KOPT-K1 (cell line): ENCODE results near the gene ABCA3.

Source experiments
- H3K27ac ChIP-seq: fragments of 200-600 bp; sonication (generic); 2 replicates; pipeline ENCODE4 v1.5.1; 2016; ENCODE audit warnings: antibody characterized with exemption, mild to moderate bottlenecking, low read depth, low read length; ENCODE audit not compliant: poor library complexity, severe bottlenecking
- H3K36me3 ChIP-seq: fragments of 200-600 bp; sonication (generic); 2 replicates; pipeline ENCODE4 v1.5.1; 2017; ENCODE audit warnings: antibody characterized with exemption, mild to moderate bottlenecking, low read length, moderate library complexity; ENCODE audit not compliant: insufficient read depth
- H3K9me3 ChIP-seq: fragments of 200-600 bp; sonication (generic); 2 replicates; pipeline ENCODE4 v1.5.1; 2017; ENCODE audit warnings: antibody characterized with exemption, low read length, mild to moderate bottlenecking; ENCODE audit not compliant: insufficient read depth, poor library complexity, severe bottlenecking

ABCA3 gene

DNA sequence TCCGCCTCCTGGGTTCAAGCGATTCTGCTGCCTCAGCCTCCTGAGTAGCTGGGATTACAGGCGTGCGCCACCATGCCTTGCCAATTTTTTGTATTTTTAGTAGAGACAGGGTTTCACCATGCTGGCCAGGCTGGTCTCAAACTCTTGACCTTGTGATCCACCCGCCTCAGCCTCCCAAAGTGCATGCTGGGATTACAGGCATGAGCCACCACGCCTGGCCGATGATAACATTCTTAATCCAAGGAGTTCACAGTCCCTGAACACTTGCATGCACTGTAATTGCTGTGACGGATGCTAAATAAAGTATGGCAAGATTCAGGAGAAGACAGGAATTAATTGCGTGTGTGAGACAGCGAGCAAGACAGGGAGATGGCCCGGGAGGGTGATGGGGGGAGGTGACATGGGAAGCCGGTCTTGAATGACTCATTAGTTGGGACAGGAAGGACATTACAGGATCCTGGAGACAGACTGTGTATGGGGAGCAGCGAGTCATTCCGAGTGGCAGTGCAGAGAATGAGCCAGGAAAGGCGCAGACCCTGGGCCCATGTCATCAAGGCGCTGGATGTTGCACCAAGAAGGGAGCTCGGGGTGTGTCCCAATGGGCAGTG is 6.7 kb downstream of the ABCA3 start:
- Histone ChIP-seq H3K9me3 (no peaks in the 10 kb centered on the region), H3K27ac (no peak overlapping the region), H3K36me3 (no peaks in the 10 kb centered on the region)

DNA sequence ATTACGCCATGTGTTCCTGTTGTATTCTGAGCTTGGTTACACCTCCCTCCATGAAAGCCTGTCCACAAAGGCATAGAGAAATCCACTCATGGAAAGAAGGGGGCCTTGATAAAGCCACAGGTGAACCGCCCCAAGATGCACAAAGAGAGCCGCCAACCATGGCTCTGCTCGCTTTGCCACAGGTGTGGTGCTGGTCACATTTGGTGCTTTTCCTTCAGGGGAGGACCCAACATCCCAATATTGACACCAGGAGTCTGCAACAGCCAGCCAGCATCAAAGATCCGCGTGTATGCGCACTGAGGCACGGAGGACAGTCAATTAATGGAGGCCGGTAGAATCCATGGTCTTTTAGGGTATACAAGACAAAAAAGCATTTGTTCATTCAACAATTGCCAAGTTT is 7.3 kb downstream of the ABCA3 start:
- Histone ChIP-seq H3K27ac (no peak overlapping the region), H3K36me3 (no peaks in the 10 kb centered on the region), H3K9me3 (no peaks in the 10 kb centered on the region)

DNA sequence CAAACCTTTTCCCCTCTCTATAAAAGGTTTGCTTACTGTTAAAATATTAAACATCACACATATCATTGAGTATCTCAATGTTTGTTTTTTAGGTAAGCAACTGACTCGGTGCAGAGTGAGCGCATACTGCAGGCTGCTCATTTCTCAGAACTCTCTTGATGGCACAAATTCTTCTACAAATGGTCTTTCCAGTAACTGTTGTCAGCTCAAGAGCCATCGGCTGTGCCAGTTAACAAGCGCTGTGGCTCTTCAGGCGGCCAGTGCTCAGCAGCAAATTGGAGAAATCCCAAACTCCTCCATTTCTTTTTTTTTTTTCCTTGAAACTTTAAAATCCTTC is 8.6 kb downstream of the ABCA3 start:
- no peaks in the 10 kb centered on the region for H3K36me3 ChIP-seq
- no peak overlapping the region for H3K27ac ChIP-seq
- H3K9me3 ChIP-seq: no peaks in the 10 kb centered on the region

DNA sequence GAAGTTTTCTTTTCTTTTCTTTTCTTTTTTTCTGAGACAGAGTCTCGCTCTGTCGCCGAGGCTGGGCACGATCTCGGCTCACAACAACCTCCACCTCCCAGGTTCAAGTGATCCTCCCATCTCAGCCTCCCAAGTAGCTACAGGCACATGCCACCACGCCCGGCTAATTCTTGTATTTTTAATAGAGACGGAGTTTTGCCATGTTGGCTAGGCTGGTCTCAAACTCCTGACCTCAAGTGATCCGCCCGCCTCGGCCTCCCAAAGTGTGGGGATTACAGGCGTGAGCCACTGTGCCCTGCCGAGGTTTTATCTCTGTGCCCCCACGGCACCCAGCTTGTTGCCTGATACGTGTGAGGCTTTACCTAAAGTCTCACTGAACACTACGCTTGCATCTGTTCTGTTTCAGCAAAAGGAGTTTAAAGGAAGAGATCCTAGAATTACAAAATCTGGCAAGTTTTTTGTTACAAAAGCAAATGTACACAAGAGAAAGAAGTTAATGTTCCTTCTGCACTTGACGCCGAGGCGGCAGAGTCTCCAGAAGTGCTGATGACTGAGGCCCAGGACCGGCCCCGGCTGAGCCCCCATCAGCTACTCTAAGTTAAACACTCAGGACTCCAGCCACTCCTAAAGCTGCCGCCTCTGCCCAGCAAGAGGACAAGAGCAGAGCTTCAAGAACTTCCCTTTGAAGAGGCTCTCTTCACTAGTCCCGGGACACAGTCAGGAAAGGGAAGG is 9.2 kb downstream of the ABCA3 start:
- H3K36me3 ChIP-seq: no peaks in the 10 kb centered on the region
- H3K27ac ChIP-seq: no peak overlapping the region
- H3K9me3 ChIP-seq: no peaks in the 10 kb centered on the region

DNA sequence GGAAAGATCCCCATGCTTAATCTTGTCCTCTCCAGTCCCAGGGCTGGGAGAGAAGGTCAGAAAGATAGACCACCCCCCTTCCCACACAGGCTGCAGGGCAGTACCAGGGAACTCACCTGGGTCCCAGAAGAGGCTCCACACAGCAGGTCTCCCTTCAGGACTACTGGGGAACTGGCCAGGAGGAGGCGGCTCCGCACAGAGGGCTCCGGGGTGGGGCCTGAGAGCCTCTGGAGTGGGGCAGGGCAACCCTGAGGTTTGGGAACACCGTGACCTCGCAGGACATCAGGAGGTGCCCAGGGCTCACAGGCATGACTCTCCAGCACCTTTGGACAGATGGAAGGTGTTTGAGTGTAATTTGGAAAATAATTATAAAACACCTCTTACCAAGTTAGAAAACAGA is 11.0 kb downstream of the ABCA3 start:
- Histone ChIP-seq H3K27ac (no peak overlapping the region), H3K9me3 (no peaks in the 10 kb centered on the region), H3K36me3 (no peaks in the 10 kb centered on the region)

DNA sequence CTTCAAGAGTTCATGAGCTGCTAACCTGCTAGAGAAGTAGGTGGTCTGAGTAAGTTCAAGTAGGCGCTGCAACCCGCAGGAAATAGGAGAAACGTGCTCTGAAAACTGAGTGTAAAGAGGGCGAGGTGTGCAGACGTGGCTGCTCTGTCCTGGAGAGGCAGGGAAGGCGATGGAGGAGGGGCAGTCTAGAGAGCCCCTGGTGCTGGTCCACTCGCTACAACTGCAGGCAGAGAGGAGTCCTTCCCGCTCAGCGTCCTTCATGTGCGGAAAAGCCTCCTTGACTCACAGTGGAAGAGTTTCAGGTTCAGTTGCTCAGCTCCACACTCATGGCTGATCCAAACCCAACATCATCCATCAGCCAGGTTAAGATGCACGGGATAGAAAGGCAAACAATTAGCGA is 12.1 kb downstream of the ABCA3 start:
- H3K9me3 ChIP-seq: no peaks in the 10 kb centered on the region
- H3K36me3 ChIP-seq: no peaks in the 10 kb centered on the region

DNA sequence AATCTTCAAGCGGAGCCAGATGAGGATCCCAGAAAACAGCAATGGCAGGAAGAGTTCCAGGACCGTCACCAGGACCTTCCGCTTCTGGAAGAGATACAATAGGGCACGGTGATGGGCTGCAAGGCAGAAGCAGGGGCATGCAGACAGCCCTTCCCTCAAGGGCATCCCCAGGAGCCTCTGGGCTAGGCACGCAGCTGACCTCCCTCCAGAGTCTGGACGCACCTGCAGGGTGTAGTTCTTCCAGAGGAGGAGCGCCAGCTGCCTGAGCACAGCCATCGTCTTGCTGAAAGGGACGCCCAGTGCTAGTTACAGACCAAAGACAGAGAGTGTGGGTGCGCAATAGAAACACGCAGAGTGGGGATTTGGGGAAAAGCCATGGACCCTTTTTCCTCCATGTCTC is 14.3 kb downstream of the ABCA3 start:
- Histone ChIP-seq H3K27ac (no peak overlapping the region), H3K9me3 (no peaks in the 10 kb centered on the region), H3K36me3 (no peaks in the 10 kb centered on the region)

More for the DNA sequence above, 12.1 kb downstream of the ABCA3 start:
- H3K27ac ChIP-seq: no peak overlapping the region

DNA sequence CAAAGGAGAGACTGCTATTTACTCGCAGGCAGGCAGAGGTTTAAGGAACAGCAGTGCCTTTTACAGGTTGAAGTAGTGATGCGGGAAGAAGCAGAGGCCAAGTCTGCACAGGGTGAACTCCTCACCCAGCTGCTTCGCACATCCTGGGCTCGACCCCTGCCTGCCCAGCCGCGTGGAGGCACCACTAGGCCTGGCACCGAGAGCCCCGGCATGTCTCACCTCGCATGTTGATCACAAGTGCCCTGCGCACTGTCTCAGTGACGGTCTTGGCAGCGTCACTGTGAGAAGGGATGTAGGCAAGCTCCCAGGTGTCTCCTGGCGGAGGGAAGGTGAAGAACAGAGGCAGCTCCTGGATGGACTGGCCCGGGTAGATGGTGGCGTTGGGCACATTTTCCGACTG is 14.7 kb downstream of the ABCA3 start:
- Histone ChIP-seq H3K36me3 (no peaks in the 10 kb centered on the region), H3K27ac (no peak overlapping the region), H3K9me3 (no peaks in the 10 kb centered on the region)

DNA sequence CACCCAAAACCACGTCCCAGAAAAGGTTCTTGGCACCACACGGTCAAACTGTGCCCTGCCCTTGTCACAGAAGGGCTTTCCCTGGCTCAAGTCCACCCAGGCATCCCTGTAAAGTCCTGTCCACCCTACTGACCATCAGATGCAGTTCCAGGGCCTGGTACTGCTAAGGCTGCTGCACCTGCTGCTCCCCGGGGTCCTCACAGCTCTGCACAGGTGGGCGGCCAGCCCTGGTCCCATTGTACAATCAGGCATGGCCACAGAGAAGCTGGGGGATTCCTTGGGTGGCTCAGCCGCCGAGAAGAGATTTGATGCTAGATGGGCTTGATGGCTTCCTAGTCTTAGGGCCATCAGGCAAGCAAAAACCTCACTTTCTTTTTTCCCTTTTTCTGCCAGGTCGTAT is 15.3 kb downstream of the ABCA3 start:
- Histone ChIP-seq H3K36me3 (no peaks in the 10 kb centered on the region), H3K9me3 (no peaks in the 10 kb centered on the region), H3K27ac (no peak overlapping the region)

DNA sequence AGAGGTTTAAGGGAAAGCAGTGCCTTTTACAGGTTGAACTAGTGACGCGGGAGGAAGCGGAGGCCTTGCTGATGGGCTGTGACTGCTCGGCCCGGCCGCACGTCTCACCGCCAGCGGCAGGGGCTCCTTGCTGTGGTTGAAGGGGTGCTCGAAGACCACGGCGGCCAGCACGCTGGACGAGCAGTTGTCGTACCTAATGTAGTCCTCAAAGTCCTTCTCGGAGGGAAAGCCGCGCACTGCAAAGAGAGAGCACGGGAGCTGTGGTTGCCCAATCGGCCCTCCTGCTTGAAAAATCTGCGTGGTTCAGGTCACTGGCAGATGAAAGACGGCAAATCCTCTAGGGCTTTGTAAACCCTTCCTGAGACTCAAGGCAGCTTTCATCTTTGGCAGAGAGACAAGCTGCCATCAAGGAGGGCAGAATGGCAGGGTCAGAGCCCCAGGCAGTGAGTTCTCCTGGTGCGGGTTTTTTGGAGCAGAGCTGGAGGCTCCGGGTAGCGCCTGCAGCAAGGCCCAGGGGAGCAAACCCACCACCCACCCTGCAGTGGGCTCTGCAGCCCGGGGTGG is 16.1 kb downstream of the ABCA3 start:
- Histone ChIP-seq H3K36me3 (no peaks in the 10 kb centered on the region), H3K27ac (no peak overlapping the region), H3K9me3 (no peaks in the 10 kb centered on the region)

DNA sequence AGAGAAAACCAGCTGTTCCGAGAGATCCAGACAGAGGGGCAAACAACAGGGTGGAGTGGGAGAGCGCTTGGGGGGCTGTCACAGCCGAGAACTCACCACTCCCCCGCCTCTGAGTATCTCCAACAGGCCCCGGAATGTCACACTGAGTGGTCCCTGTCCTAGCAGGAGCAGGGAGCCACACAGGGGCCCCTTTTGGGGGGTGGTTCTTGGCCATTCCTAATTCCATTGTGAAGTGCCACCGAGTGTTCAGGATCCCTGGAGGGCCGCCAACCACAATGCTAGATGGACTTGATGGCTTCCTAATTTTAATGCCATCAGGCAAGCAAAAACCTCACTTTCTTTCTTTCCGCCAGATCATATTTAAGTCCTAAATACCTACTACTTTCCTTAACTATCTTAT is 16.8 kb downstream of the ABCA3 start:
- Histone ChIP-seq H3K9me3 (no peaks in the 10 kb centered on the region), H3K27ac (no peak overlapping the region), H3K36me3 (no peaks in the 10 kb centered on the region)

DNA sequence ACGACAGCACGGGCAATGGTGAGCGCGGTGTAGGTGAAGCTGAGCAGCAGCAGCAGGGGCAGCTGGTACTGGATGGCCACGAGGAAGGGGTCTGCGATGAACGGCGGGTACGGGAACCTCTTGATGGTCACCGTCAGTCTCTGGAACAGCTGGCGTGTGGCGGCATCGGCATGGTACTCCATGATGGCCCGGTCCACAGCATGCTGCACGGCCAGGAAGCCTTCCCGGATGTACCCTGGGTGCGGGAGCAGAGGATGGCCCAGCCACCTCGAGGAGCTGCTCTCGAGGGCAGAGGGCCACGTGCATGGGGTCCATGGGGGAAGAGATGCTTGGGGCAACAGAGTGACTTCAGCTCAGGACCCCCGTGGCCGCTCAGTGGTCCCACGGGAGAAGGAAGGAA is 20.9 kb downstream of the ABCA3 start:
- H3K27ac ChIP-seq: no peak overlapping the region
- no peaks in the 10 kb centered on the region for H3K9me3 ChIP-seq
- no peaks in the 10 kb centered on the region for H3K36me3 ChIP-seq

DNA sequence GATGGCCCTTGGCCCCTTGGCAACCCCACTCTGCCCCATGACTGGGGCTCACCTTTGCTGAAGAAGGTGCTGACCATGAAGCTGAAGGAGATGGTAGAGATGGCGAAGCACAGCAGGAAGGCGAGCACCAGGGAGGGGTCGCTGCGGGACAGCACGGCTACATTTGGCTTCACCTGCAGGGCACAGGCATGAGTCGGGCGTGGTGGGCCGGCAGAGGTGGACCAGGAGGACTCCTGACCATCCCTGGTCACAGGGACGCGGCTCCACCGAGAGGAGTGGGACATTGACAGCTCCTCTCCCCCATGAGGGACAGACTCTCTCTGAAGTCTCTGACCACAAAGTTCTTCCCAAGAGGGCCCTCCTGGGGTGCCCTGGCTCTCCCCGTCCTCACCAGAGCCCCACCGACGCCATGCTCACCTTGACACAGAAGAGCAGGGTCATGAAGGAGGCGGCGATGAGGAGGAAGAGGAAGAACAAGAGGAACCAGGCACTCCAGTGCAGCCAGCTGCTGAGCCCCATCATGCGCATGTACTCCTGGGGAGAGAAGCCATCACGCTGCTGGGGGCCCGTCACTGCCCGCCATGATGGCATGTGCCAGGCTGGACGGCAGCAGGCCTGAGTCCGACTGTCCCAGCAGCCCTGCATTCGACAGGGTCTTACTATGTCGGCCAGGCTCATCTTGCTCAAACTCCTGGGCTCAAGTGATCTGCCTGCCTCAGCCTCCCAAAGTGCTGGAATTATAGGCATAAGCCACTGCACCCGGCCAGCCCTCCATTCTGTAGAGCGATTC is 23.1 kb downstream of the ABCA3 start:
- H3K36me3 ChIP-seq: no peaks in the 10 kb centered on the region
- no peaks in the 10 kb centered on the region for H3K9me3 ChIP-seq
- no peak overlapping the region for H3K27ac ChIP-seq

DNA sequence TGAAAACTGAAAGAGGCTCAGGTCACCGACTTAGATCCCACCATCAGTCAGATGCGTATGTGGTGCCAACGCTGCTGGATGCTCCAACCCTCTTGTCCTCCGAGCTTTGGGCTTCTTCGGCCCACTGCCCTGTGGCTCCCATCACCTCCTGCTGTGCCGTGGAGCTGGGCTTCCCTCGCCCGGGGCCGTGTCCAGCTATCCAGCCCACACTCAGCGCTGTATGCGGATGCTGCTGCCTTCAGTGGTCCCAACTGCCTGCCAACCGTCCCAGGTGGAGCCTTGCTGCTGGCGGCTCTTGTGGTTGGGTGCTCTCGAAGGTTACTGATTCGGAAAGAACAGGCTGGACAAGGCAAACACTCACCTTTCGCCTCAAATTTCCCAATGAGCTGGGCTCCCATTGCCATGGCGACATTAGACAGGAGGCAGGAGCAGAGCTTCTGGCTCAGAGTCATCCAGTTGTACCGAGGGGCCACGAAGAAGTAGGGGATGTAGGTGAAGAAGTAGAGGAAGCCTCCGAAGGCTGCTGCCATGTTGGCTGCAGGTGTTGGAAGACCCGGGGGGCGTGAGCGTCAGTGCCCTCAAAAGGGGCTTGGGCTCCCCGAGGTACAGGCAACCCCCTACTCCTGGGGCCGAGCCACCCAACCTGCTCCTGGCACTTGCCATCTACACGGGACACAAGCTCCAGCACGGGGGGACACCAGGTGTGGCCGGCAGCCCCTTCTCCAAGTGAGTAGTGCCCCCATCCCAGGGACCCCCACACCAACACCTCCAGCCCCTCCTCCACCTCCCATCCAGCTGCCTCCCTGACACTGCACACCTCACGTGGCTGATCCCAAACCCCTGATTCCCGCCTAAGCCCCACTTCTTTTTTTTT is 32.2 kb downstream of the ABCA3 start:
- Histone ChIP-seq H3K36me3 (no peaks in the 10 kb centered on the region), H3K9me3 (peaks cover 4% of the 10 kb centered on the region), H3K27ac (no peak overlapping the region)

DNA sequence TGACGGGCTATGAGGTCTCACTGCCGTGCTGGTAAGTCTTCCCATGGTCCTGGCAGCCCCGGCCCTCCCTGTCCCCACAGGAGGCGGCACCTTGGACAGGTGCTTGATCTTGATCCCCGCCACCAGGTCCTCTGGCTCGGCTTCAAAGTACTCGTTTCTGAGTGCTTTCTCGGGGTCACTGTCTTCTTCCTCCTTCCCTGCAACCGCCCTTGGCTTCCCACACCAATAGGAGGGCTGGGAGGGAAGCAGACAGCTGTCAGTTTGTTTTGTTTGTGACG is 40.7 kb downstream of the ABCA3 start:
- H3K9me3 ChIP-seq: no peaks in the 10 kb centered on the region
- H3K27ac ChIP-seq: no peak overlapping the region

More for the DNA sequence above, 40.7 kb downstream of the ABCA3 start:
- H3K36me3 ChIP-seq: no peaks in the 10 kb centered on the region
